Stimulated activated CD4-positive, alpha-beta T cell treated with anti-CD3 and anti-CD28 coated beads, Interleukin-4, amount 100 ng/mL, for 1 hour (primary cell): ENCODE results near the gene MPRIP.

Source experiments
- DNase-seq: peaks from one replicate; pipeline ENCODE4 v3.0.0-alpha.2; 2020

The MPRIP gene

GRCh38 chr17:17073030-17073564 is 30.8 kb downstream of the MPRIP start:
- DNase-seq = no peak

DNA sequence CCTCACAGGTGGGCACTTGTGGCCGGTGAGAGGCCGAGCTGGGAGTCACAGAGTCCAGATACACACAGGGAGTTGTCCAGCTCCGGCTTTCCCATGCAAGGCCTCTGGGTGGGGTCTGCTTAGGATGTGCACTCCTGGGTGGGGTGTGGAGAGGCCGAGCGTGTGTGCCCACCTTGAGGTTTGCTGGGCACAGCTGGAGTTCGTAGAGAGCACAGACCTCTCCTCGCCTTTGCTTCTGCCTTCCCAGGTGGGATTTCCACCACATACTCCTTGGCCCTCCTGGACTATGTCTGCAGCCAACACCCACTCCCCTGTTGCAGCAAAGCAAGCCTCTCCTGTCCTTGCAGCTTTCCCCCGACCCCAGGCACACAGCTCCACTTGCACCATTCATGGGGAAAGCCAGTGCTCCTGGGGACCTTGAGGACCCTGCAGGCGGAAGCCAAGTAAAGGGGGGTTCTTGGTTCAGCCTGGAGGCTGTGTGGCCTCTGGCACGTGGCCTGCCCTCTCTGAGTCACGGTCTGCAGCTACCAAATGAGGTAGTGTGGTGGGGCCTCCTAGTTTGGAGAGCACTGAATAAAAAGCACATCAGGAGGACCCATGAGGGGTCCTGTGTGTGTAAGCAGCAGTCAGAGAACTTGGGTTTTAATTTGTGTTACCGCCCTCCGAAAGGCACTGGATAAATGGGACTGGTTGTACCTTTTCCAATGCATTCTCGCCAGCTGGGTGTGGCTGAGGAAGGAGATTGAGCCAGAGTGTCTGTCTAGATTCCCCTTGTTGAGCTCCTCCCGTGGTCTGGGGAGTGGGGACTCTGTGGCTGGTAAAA is 31.5 kb downstream of the MPRIP start:
- no peak for DNase-seq

DNA sequence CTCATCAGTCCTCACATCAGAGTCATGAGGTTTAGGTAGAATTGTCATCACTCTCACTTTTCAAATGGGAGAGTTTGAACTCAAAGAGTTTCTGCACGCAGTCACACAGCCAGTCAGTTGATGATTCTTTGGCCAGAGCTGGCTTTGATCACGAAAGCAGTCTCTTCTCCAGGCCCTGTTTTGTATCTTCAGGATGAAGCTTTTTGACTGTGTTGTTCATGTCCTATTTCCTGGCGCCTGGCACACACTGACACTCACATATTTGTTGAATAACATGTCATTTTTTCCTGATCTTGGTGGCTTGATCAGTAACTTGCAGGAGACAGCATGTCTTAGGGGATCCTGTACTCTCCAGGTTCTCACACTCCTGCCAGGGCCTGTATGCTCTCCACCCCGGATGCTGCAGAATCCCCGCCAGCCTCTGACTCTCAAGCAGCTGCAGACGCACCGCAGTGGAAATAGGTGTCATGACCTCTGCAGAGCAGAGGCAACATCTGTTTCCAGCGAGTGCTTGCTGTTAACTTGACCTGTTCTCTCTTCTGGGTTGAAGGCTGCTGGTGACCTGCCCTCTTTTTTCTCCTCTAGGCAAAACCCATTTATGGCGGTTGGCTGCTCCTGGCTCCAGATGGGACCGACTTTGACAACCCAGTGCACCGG is 33.0 kb downstream of the MPRIP start:
- no peak for DNase-seq

- DNase-seq = no peak
Observed at GRCh38 chr17:17076066-17076465, 33.8 kb downstream of the MPRIP start.

GRCh38 chr17:17077101-17077500 is 34.8 kb downstream of the MPRIP start:
- no peak for DNase-seq

GRCh38 chr17:17077861-17078732 is 35.8 kb downstream of the MPRIP start:
- DNase-seq = no peak

- DNase-seq = no peak
Observed at GRCh38 chr17:17078832-17079231, 36.6 kb downstream of the MPRIP start.

DNA sequence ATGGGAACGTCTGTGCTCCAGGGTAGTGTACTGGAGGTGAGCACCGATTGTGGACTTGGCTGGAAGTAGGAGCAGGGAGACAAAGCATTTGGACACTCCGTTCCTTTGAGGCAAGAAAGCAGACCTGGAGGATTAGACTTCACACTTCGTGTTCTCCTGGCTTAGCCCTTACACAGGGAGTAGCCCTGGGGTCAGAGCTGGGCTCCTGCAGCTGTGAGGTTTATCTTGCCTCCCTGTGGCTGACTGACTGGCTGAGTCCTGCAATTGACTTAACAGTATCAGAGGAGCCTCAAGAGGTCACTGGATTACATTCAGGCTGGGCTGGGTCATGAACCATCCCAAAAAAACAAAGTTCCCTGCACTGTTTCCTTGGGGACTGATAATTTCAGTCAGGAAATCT is 37.1 kb downstream of the MPRIP start:
- DNase-seq = no peak

- DNase-seq = no peak
Observed at GRCh38 chr17:17079761-17080160, 37.5 kb downstream of the MPRIP start.

- no peak for DNase-seq
Observed at GRCh38 chr17:17080181-17080631, 37.9 kb downstream of the MPRIP start.

DNA sequence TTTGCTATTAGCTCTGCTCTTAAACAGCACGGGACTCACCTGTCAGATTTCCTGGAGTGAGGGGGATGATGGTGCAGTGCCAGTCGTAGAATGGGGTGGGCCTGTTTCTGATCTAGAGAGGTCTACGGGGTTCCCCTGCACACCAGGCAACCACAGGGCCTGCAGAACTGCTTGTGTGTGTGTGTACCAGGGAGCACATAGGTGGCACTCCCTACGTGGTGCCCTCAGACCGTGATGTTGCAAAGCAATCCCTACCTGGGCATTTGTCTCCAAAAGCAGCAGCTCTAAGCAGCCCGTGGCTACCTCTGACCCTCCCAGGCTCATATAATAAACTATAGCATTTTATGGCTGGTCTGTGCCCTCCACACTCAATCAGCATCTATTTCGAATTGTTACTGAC is 38.5 kb downstream of the MPRIP start:
- no peak for DNase-seq

DNA sequence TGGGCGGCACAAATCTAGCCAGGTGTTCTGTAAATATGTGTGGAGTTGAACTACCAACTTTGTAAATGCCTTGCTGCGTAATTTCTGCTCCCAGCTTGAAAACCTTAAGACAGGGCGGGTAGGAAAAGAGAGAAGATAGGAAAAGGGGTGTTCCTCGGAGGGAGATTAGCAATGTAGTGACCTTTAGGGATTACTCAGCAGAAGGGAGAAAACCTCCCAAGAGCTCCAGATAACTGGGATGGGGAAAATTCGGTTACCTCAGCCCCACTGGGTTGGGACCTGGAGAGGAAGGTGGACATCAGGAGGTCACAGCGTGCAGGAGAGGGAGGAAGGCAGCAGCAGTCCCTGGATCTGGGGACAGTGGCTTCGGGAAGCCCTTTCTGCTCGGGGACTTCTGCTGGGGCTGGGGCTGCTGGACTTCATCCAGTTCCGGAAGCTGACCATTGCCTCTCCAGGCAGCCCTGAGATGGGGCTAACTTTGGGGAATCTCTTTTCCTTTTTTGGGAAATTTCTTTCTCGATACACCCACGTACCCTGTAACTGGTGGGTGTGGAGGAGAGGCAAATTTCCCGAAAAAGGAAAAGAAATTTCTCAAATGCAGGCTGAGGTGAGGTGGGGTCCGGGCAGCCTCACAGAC is 39.2 kb downstream of the MPRIP start:
- no peak for DNase-seq

DNA sequence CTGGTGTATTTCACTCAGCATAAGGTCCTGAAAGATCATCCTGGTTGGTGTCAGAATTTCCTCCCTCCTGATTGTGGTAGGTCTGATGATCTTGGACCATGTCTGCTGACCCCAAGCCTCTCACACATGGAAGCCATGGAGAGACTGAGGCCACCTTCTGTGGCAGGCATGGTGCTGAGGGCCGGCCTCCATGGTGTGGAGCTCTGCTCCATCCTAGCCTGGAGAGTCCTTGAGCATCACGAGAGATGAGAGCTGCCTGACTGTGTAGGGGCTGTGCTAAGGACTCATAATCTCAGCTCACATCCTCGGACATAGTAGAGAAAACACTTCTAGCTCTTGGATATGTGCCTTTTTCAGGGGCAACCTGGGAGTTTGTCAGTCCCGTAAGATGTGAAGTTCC is 40.6 kb downstream of the MPRIP start:
- no peak for DNase-seq

DNA sequence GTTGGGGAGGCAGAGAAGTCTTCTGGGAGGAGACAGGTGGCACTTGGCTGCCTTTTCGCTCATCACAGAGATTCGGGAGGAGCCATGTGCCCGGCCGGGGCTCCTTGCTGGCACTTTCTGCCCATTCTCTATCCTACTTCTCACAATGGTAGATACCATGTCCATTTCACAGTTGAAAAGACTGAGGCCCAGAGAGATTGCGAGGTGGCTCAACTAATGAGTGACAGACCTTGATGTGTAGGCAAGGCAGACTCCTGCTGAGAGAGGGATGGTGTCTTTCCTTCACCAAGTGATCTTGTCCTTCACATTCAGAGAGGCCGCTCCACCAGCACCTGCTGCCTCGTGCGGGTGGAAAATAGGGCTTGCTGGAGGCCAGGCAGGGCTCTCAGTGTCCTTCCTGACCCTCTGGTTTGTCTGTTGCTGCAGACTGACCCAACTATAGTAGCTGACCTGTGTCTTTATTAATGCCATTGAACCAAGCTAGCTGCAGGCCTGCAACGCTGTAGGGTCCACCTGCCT is 42.1 kb downstream of the MPRIP start:
- DNase-seq = no peak

GRCh38 chr17:17084941-17085340 is 42.7 kb downstream of the MPRIP start:
- DNase-seq = no peak

- no peak for DNase-seq
Observed at GRCh38 chr17:17086585-17086984, 44.3 kb downstream of the MPRIP start.

GRCh38 chr17:17087424-17088015 is 45.3 kb downstream of the MPRIP start:
- DNase-seq = no peak

- no peak for DNase-seq
Observed at GRCh38 chr17:17088086-17088485, 45.8 kb downstream of the MPRIP start.

DNA sequence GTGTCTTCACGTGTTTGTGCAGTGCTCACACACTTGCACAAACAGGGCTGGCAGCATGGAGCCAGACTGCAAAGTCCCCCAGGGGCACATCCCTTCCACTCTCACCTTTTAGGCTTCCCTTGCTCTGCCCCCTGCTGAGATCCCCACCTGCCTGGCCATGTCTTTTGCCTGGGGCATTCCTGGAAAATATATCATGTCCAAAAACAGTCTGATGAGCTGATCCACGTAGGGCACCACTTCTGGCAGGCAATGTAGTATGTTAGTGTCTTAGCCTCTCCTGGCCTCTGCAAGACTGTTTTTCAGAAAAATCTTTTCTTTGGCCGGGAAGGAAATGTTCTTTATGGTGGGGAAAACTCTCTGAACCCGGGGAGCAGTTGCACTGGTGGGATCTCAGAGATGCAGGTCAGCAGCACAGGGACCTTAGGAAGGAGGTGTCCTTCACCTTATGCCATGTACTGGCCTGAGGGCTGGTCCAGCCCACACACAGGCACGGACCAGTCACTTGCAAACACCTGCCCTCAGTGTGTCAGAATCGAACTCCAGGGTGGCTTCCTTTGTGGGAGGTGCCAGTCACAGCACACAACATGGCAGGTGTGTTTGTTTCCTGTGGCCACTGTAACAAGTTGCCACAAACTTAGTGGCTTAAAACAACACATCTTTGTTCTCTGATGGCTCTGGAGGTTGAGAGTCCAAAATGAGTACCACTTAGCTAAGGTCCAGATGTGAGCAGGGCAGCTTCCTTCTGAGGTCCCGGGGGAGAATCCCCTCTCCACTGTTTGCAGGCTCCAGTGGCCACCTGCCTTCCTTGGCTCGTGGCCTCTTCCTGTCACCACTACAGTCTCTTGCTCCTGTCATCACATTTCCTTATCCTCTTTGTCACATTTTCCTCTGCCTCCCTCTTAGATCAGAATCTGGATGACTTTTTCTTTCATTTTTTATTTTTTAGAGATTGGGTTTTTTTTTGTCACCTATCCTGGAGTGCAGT is 46.6 kb downstream of the MPRIP start:
- DNase-seq = no peak

- no peak for DNase-seq
Observed at GRCh38 chr17:17089796-17090641, 47.8 kb downstream of the MPRIP start.
